OCI-LY7 (cell line): Measurements from ENCODE around the gene CYP19A1. TPM values are rescaled to one million over a fixed set of nuclear protein-coding genes. Genes with fewer than 3 reads are reported as not detected.

ENCODE experiments used
- BruUV-seq: library from RNA; stranded (reverse); fragments of 400-500 nt; replicated peaks from 2 replicates; lab custom pipeline; 2021; lab: Mats Ljungman, UMichigan
- CTCF ChIA-PET: fragments of 300-600 bp; sonication (Branson Sonifier 250); formaldehyde crosslinking; loops from one replicate; lab custom pipeline; 2022; ENCODE audit warnings: antibody characterized with exemption; ENCODE audit not compliant: unreplicated experiment; lab: Charles Lee
- POLR2A ChIA-PET: fragments of 300-600 bp; sonication (Branson Sonifier 250); formaldehyde crosslinking; loops from one replicate; lab custom pipeline; 2022; ENCODE audit warnings: antibody characterized with exemption; lab: Charles Lee
- DNase-seq: peaks from one replicate; pipeline ENCODE4 v3.0.0-alpha.2; 2015; ENCODE audit warnings: low spot score
- H2AFZ ChIP-seq: fragments of 200-600 bp; sonication (generic), shearing (Covaris generic); 2 replicates; pipeline ENCODE4 v1.6.1; 2014; ENCODE audit warnings: mild to moderate bottlenecking, antibody characterized with exemption, low read length, moderate library complexity
- H3K27ac ChIP-seq: fragments of 200-600 bp; sonication (generic); 2 replicates; pipeline ENCODE4 v1.5.1; 2014; ENCODE audit warnings: mixed run types, low read depth, mild to moderate bottlenecking, moderate library complexity, low read length, inconsistent platforms; ENCODE audit not compliant: poor library complexity, severe bottlenecking
- H3K36me3 ChIP-seq: fragments of 200-600 bp; sonication (generic); 2 replicates; pipeline ENCODE4 v1.6.1; 2014; ENCODE audit warnings: mild to moderate bottlenecking, antibody characterized with exemption, low read length, moderate library complexity, mixed read lengths; ENCODE audit not compliant: insufficient read depth
- H3K4me1 ChIP-seq: fragments of 200-600 bp; sonication (generic); 2 replicates; pipeline ENCODE4 v1.5.1; 2014; ENCODE audit warnings: mild to moderate bottlenecking, low read length; ENCODE audit not compliant: insufficient read depth, poor library complexity, severe bottlenecking
- H3K4me2 ChIP-seq: fragments of 200-600 bp; sonication (generic); 2 replicates; pipeline ENCODE4 v1.6.1; 2014; ENCODE audit warnings: mild to moderate bottlenecking, low read length
- H3K4me3 ChIP-seq: fragments of 200-600 bp; sonication (generic); 2 replicates; pipeline ENCODE4 v1.5.1; 2014; ENCODE audit warnings: mild to moderate bottlenecking, low read depth, low read length; ENCODE audit not compliant: poor library complexity, severe bottlenecking
- H3K79me2 ChIP-seq: fragments of 200-600 bp; sonication (generic); 2 replicates; pipeline ENCODE4 v1.6.1; 2016; ENCODE audit warnings: low read depth, mild to moderate bottlenecking, low read length, moderate library complexity, mixed read lengths; ENCODE audit not compliant: insufficient read depth
- H3K9me2 ChIP-seq: fragments of 200-600 bp; sonication (generic); 2 replicates; pipeline ENCODE4 v1.6.1; 2016; ENCODE audit warnings: mild to moderate bottlenecking, low read length, mixed read lengths; ENCODE audit not compliant: insufficient read depth
- H3K9me3 ChIP-seq: fragments of 200-600 bp; sonication (generic); 2 replicates; pipeline ENCODE4 v1.6.1; 2014; ENCODE audit warnings: mild to moderate bottlenecking, mixed run types, low read length, mixed read lengths
- H4K20me1 ChIP-seq: fragments of 200-600 bp; sonication (generic); 2 replicates; pipeline ENCODE4 v1.6.1; 2014; ENCODE audit warnings: mild to moderate bottlenecking, antibody characterized with exemption, low read length, moderate library complexity, mixed read lengths; ENCODE audit not compliant: insufficient read depth
- CTCF ChIP-seq: fragments of 200-600 bp; sonication (generic); conservative IDR thresholded peaks from 2 replicates; pipeline ENCODE4 v1.5.1; 2014; ENCODE audit warnings: mild to moderate bottlenecking, antibody characterized with exemption, low read length, moderate library complexity, mixed read lengths
- EZH2phosphoT487 ChIP-seq: fragments of 200-600 bp; sonication (generic); IDR thresholded peaks from 2 replicates; pipeline ENCODE4 v1.6.1; 2018; ENCODE audit warnings: low read depth, borderline replicate concordance, mild to moderate bottlenecking, mixed run types, antibody characterized with exemption, low read length, moderate library complexity, mixed read lengths
- intact Hi-C: fragments of 100-400 bp; cut with micrococcal nuclease; formaldehyde crosslinking; loops from one replicate; pipeline ENCODE4 v1.10.0; 2022; ENCODE audit not compliant: unreplicated experiment
- total RNA-seq, 2 experiments: library from RNA; depleted of rRNA in 1 of 2; stranded (reverse); fragments of >200 nt in 1 of 2; shearing (Covaris generic) in 1 of 2; gene quantifications; 2 replicates each; pipeline ENCODE4 v1.2.3, GENCODE V29; 2014 to 2022

CYP19A1 gene
- total RNA-seq, 2 experiments from 2014 or later = 0.13 TPM; not detected in 1

DNA sequence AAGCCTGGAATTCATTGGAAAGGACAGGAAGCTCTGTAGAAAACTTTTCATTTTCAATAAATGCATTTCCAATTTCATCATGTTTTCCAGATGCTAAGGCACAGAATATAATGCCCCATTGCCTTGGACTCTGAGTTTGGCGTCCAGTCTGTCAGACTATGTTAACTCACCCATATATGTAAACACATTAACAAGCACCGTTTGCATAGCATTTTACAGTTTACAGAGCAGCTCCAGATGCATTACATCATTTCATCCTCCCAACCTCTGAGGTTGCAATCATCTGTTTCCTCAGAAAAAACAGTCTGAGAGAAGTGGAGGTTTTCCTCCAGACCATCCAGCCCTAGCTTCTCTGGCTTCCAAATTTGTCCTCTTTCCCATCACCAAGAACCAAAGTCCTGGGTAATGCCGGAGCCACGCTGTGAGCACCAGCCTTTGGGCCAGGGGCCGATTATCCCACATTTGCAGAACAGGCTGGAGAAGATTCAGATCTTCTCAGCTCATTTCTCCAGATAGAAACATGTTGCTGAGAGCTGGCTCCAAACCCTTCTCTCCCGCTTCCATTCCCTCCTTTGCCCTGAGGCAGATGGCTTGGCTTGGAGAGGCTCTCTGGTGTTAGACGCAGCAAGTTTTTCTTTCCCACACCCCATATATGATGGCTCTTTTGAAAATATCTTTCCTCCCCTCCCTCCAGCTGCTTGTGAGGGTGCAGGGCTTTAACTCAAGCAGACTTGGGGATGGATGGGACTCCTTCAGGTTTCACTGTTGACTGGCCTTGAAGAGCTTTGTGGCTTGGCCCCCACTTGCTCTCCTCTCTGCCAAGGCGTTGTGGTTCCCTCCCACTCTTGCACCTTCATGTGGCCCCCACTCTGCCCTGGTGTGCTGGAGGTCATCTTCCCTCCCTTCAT is 26.0 kb downstream of the CYP19A1 start:
- CTCF ChIA-PET = no interaction called here
- H2AFZ ChIP-seq = no peak overlapping the region
- intact Hi-C loops = no loop called here

DNA sequence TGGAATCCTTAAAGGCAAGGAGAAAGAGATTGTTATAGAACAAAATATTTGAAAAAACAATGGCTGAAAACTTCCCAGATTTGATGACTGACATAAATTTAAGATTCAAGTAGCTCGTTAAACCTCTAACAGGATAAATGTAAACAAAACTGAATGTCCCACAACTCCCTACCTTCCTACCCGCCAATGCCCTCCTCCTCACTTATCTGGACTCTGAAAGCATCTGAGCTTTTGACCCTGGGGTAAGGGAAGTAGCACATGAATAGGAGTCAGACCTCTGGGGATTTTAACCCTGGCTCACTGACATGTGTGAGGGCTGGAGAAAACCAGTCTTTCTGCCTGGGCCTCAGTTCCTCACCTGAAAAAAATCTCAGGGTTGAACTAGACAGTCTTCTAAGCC is 26.9 kb downstream of the CYP19A1 start:
- intact Hi-C loops = no loop called here
- TF ChIP-seq CTCF = no peak
- no peak for TF ChIP-seq EZH2phosphoT487
- Histone ChIP-seq H3K27ac (no peak overlapping the region), H3K9me3 (no peaks in the 10 kb centered on the region), H3K4me3 (no peak overlapping the region), H3K79me2 (no peaks in the 10 kb centered on the region), H3K36me3 (no peaks in the 10 kb centered on the region), H3K4me1 (no peaks in the 10 kb centered on the region), H3K9me2 (no peaks in the 10 kb centered on the region), H3K4me2 (no peak overlapping the region), H4K20me1 (no peaks in the 10 kb centered on the region), H2AFZ (no peak overlapping the region)
- ChIA-PET CTCF (no interaction called here), POLR2A (no interaction called here)
- no TSS peak for BruUV-seq
- DNase-seq = no peak

More for the DNA sequence above, 26.0 kb downstream of the CYP19A1 start:
- TF ChIP-seq CTCF (no peak), EZH2phosphoT487 (no peak)
- no peaks in the 10 kb centered on the region for H3K4me1 ChIP-seq
- no peak overlapping the region for H3K4me2 ChIP-seq
- POLR2A ChIA-PET = no interaction called here
- DNase-seq = no peak
- H3K4me3 ChIP-seq = no peak overlapping the region
- no peaks in the 10 kb centered on the region for H3K9me2 ChIP-seq
- H4K20me1 ChIP-seq = no peaks in the 10 kb centered on the region
- no peak overlapping the region for H3K27ac ChIP-seq
- H3K79me2 ChIP-seq = no peaks in the 10 kb centered on the region
- H3K9me3 ChIP-seq = no peaks in the 10 kb centered on the region
- no peaks in the 10 kb centered on the region for H3K36me3 ChIP-seq
- no TSS peak for BruUV-seq

- Histone ChIP-seq H3K4me1 (no peaks in the 10 kb centered on the region), H3K79me2 (no peaks in the 10 kb centered on the region), H3K36me3 (no peaks in the 10 kb centered on the region), H4K20me1 (no peaks in the 10 kb centered on the region), H2AFZ (no peak overlapping the region), H3K4me2 (no peak overlapping the region), H3K27ac (no peak overlapping the region), H3K9me2 (no peaks in the 10 kb centered on the region), H3K4me3 (no peak overlapping the region), H3K9me3 (no peaks in the 10 kb centered on the region)
- ChIA-PET POLR2A (no interaction called here), CTCF (no interaction called here)
- intact Hi-C loops = no loop called here
- no peak for DNase-seq
- no TSS peak for BruUV-seq
- TF ChIP-seq CTCF (no peak), EZH2phosphoT487 (no peak)
Observed at GRCh38 chr15:51310064-51310463, 28.3 kb downstream of the CYP19A1 start.
